ENCODE data around the gene ZNF718. TPM values are rescaled to one million over a fixed set of nuclear protein-coding genes. Genes with fewer than 3 reads are reported as not detected.

ZNF718 gene
- total and polyA plus RNA-seq, 2 of the 13 experiments (the other 11 are each of a cell fraction or from before 2014, with no cell fraction given) = not detected

DNA sequence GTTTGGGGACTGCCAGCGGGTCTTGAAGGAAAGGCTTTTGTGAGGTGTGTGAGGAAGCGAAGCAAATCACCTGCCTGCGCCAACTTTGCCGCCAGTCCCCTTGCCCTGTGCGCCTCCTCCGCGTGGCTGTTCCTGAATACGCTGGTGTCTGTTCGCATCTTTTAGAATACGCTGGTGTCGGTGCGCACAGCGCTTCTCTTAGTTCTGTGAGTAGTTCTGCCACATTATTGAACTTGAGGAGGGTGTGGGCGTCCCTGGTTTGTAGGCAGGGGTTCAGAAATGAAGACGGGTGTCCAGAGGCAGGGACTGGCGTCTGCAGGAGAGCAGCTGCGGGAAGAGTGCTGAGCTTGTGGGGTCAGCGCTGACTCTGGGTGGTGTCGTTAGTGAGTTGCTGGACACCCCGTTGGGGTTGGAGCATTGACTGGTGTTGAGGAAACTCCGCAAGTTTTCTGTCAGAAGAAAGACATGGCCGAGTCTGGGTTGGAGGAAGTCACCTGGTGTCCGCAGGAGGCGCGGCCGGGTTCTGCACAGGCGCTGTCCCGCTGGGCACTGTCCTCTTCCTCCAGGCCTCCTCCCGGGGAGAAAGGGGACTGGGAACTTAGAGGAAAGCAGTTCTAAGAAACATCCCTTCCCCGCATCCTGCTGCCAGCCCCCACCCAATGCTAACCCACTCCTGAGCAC lies 930 bp downstream of the ZNF718 start (continued):
- TF ChIP-seq CBX2 (IDR thresholded peaks at IDR 0.05; ENCODE audit: low read depth, low read length) (no peak), CBX2 (CRISPR knock-in tag; IDR thresholded peaks at IDR 0.05; ENCODE audit: low read depth) (no peak), SP1 (IDR thresholded peaks at IDR 0.05) (no peak), SP1 (CRISPR knock-in tag; IDR thresholded peaks at IDR 0.05) (no peak), ZMYM4 (CRISPR knock-in tag; IDR thresholded peaks at IDR 0.05) (no peak), TCF12 (IDR thresholded peaks at IDR 0.05) (no peak), TCF12 (CRISPR knock-in tag; IDR thresholded peaks at IDR 0.05) (no peak)
- TF ChIP-seq, protein P1, sequence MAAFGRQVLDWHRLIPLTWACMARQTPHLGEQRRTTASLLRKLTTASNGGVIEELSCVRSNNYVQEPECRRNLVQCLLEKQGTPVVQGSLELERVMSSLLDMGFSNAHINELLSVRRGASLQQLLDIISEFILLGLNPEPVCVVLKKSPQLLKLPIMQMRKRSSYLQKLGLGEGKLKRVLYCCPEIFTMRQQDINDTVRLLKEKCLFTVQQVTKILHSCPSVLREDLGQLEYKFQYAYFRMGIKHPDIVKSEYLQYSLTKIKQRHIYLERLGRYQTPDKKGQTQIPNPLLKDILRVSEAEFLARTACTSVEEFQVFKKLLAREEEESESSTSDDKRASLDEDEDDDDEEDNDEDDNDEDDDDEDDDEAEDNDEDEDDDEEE (CRISPR knock-in tag; IDR thresholded peaks at IDR 0.05) = no peak

DNA sequence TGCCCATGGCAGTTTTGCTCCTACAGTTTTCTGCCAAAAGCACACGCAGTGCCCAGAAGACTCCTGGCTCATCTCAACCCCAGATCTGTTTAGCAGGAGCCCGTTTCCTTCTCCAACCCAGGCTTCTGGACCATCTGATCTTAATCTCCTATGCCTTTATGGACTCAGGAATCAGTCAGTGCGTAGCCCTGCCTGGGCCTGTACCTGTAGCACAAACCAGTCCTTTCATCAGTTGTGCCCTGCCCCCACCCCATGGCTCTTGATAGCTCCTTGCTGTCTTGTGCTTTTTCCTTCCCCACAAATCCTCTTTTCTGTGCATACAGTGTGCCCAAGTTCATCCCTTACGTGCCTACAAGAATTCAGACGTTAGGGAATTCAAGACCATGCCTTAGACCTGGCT lies 1.5 kb downstream of the ZNF718 start:
- H3K36me3 ChIP-seq (replicated peaks in 1 of 2; ENCODE audit: control insufficient read depth in 1 of 2, insufficient read depth in 2 of 2, low read length in 2 of 2) = no peaks in the 10 kb centered on the region
- no peaks in the 10 kb centered on the region for H3K4me1 ChIP-seq (ENCODE audit: insufficient read depth, low read length)
- H3K9ac ChIP-seq (ENCODE audit: insufficient read depth, low read depth, low read length) = no peak overlapping the region
- H3K9me3 ChIP-seq (ENCODE audit: low read length) = peaks cover 55% of the 10 kb centered on the region
- ChIA-PET POLR2A (no interaction called here), CTCF (ENCODE audit: low intra/inter-chr PET ratio, low total read pairs) (no interaction called here)
- H3K4me3 ChIP-seq (replicated peaks in 1 of 3; ENCODE audit: insufficient read depth in 1 of 3, low read depth in 2 of 3, low read length in 3 of 3) = no peak overlapping the region
- H3K27ac ChIP-seq (ENCODE audit: extremely low read length, insufficient read depth, low read length) = no peak overlapping the region
- no peaks in the 10 kb centered on the region for H4K20me1 ChIP-seq (ENCODE audit: insufficient read depth, low read length)
- no peaks in the 10 kb centered on the region for H3K79me2 ChIP-seq (ENCODE audit: insufficient read depth, low read length)
- H3K4me2 ChIP-seq (ENCODE audit: low read depth, low read length) = no peak overlapping the region
- in situ Hi-C loops (cut with HindIII; ENCODE audit: extremely low pct_ligation_motif_present, low pct_unique_long_range_greater_than_20kb) (no loop called here), intact Hi-C loops (cut with micrococcal nuclease; ENCODE audit: unreplicated experiment) (no loop called here)
- FAIRE-seq = no peak
- no TSS peak for BruUV-seq (replicated peaks)
- WGBS (ENCODE audit: low lambda C conversion rate) = 9% methylated on average over 5 of the region's 5 CpGs
- H3K27me3 ChIP-seq (ENCODE audit: control insufficient read depth in 1 of 2, insufficient read depth in 2 of 2, low read length in 2 of 2) = no peaks in the 10 kb centered on the region
- no peak for ATAC-seq
- DNase-seq (ENCODE audit: low spot score) = no peak
- TF ChIP-seq ZNF333 (CRISPR knock-in tag; IDR thresholded peaks at IDR 0.05; ENCODE audit: borderline replicate concordance) (no peak), PAX8 (CRISPR knock-in tag; IDR thresholded peaks at IDR 0.05; ENCODE audit: borderline replicate concordance) (no peak), ZSCAN31 (CRISPR knock-in tag; IDR thresholded peaks at IDR 0.05; ENCODE audit: low read depth) (no peak), MEIS1 (CRISPR knock-in tag; IDR thresholded peaks at IDR 0.05; ENCODE audit: borderline replicate concordance) (no peak)
- no peak overlapping the region for H2AFZ ChIP-seq (ENCODE audit: low read length)
